GM06990 (cell line): ENCODE data around the gene RNF126.
"Not testable (repeated sequence)": the region's sequence is repeated elsewhere in the genome, so short reads cannot be mapped to it uniquely, and the experiment has no call there.

ENCODE experiments used
- DNase-seq: peaks from one replicate; pipeline ENCODE4 v3.0.0-alpha.2; 2011; ENCODE audit not compliant: insufficient read length; ENCODE audit errors: extremely low read depth
- H3K27me3 ChIP-seq: replicated peaks from 2 replicates; pipeline ENCODE4 v1.6.0; 2011; ENCODE audit warnings: low read length; ENCODE audit not compliant: control insufficient read depth, insufficient read depth
- H3K36me3 ChIP-seq: 2 replicates; pipeline ENCODE4 v1.5.1; 2011; ENCODE audit warnings: low read length; ENCODE audit not compliant: control insufficient read depth, insufficient read depth
- H3K4me3 ChIP-seq: replicated peaks from 2 replicates; pipeline ENCODE4 v1.5.1; 2011; ENCODE audit warnings: low read depth, mild to moderate bottlenecking, control low read depth, low read length
- TF ChIP-seq, protein P1 (sequence below): IDR thresholded peaks from 2 replicates; pipeline ENCODE4 v1.5.1; 2011; ENCODE audit warnings: low read length, control low read depth, mild to moderate bottlenecking, inconsistent platforms; ENCODE audit not compliant: insufficient read depth, poor library complexity, severe bottlenecking

RNF126 gene

GRCh38 chr19:625257-625656, 37.8 kb downstream of the RNF126 start:
- no peak for DNase-seq
- Histone ChIP-seq H3K4me3 (no peak overlapping the region), H3K27me3 (no peaks in the 10 kb centered on the region), H3K36me3 (peaks cover 15% of the 10 kb centered on the region)
- TF ChIP-seq, protein P1, sequence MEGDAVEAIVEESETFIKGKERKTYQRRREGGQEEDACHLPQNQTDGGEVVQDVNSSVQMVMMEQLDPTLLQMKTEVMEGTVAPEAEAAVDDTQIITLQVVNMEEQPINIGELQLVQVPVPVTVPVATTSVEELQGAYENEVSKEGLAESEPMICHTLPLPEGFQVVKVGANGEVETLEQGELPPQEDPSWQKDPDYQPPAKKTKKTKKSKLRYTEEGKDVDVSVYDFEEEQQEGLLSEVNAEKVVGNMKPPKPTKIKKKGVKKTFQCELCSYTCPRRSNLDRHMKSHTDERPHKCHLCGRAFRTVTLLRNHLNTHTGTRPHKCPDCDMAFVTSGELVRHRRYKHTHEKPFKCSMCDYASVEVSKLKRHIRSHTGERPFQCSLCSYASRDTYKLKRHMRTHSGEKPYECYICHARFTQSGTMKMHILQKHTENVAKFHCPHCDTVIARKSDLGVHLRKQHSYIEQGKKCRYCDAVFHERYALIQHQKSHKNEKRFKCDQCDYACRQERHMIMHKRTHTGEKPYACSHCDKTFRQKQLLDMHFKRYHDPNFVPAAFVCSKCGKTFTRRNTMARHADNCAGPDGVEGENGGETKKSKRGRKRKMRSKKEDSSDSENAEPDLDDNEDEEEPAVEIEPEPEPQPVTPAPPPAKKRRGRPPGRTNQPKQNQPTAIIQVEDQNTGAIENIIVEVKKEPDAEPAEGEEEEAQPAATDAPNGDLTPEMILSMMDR: no peak

DNA sequence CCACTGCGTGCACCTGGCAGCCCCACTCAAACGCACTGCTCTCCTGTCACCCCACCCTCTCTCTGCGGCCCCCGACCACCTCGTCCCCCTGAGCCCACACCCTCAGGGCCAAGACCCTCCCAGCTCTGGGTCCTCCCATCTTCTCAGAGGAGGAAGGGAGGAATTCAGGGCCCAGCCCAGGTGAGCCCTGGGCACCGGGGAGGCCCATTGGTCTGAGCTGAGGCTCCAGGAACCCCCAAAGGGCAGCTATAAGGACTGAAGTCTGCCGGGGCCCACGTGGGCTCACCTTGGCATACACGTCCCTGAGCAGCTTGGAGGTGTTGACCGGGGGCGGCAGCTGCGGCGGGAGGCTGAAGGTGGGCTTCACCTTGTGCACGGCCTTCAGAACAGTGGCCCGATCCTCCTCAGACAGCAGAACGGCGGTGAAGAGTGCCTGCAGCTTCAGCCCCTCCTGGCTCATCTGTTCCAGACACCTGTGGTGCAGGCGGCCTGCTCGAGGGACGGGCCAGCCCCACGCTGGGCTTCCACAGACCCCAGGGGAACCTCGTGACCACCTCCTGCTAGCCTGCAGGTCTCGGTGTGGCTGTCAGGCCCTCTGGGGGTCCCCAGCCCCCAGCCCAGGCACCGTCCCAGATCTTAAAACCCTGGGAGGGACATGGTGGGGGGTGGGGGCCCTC, 38.4 kb downstream of the RNF126 start:
- Histone ChIP-seq H3K4me3 (no peak overlapping the region), H3K36me3 (peaks cover 16% of the 10 kb centered on the region)
- TF ChIP-seq, protein P1: no peak

GRCh38 chr19:623974-624373, 39.0 kb downstream of the RNF126 start:
- TF ChIP-seq, protein P1: no peak
- Histone ChIP-seq H3K36me3 (peaks cover 18% of the 10 kb centered on the region), H3K27me3 (no peaks in the 10 kb centered on the region), H3K4me3 (no peak overlapping the region)
- DNase-seq: no peak

More for the DNA sequence above, 38.4 kb downstream of the RNF126 start:
- H3K27me3 ChIP-seq: no peaks in the 10 kb centered on the region
- no peak for DNase-seq

- Histone ChIP-seq H3K27me3 (no peaks in the 10 kb centered on the region), H3K4me3 (no peak overlapping the region), H3K36me3 (peaks cover 18% of the 10 kb centered on the region)
- no peak for DNase-seq
- TF ChIP-seq, protein P1: no peak
Measured at GRCh38 chr19:623175-623916, 39.7 kb downstream of the RNF126 start.

DNA sequence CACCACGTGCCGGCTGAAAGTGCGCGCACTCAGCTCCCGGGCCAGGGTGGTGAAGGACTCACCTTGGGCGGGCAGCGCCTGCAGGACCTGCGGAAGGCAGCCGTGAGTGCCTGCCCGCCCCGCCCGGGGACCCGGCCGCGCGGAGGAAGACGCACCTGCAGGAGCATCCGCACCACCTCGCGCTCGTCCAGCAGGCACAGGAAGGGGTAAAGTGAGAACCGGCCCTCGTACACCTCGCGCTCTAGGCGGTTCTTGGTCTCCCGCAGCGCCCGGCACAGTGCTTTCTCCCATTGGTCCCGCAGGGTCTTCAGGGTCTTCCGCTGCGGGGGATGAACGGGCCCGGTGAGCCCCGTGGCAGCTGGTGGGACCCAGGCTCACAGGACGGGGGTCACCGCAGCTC, 40.3 kb downstream of the RNF126 start:
- DNase-seq: no peak
- H3K27me3 ChIP-seq: no peaks in the 10 kb centered on the region
- no peak overlapping the region for H3K4me3 ChIP-seq
- TF ChIP-seq, protein P1: no peak
- peaks cover 21% of the 10 kb centered on the region for H3K36me3 ChIP-seq

GRCh38 chr19:621819-622218, 41.2 kb downstream of the RNF126 start:
- DNase-seq: no peak
- H3K27me3 ChIP-seq: no peaks in the 10 kb centered on the region
- TF ChIP-seq, protein P1: no peak
- H3K4me3 ChIP-seq: no peak overlapping the region
- peaks cover 23% of the 10 kb centered on the region for H3K36me3 ChIP-seq

GRCh38 chr19:621191-621590, 41.8 kb downstream of the RNF126 start:
- H3K36me3 ChIP-seq: peaks cover 23% of the 10 kb centered on the region
- H3K4me3 ChIP-seq, DNase-seq, H3K27me3 ChIP-seq: not testable (repeated sequence)
